Muscle layer of duodenum (tissue), 2 donors: Measurements from ENCODE around the gene MMD.

Experiments used
- H3K27ac ChIP-seq: one replicate; pipeline ENCODE4 v1.7.0; 2013; ENCODE audit warnings: mild to moderate bottlenecking, low read length
- H3K27me3 ChIP-seq: one replicate; pipeline ENCODE4 v1.7.0; 2013; ENCODE audit warnings: low read depth, mild to moderate bottlenecking, control low read depth, low read length
- H3K36me3 ChIP-seq, 2 donors: one replicate each; pipeline ENCODE4 v1.7.0; 2013; ENCODE audit warnings: low read length in 2 of 2, control low read depth in 1 of 2, mild to moderate bottlenecking in 1 of 2; ENCODE audit not compliant: insufficient read depth in 2 of 2, control insufficient read depth in 1 of 2
- H3K4me1 ChIP-seq, 2 donors: one replicate each; pipeline ENCODE4 v1.7.0; 2013; ENCODE audit warnings: low read length in 2 of 2, mild to moderate bottlenecking in 2 of 2, control low read depth in 1 of 2, moderate library complexity in 1 of 2; ENCODE audit not compliant: insufficient read depth in 2 of 2, control insufficient read depth in 1 of 2
- H3K4me3 ChIP-seq, 2 donors: one replicate each; pipeline ENCODE4 v1.7.0; 2013; ENCODE audit warnings: low read length in 2 of 2, low read depth in 1 of 2, mild to moderate bottlenecking in 1 of 2
- H3K9me3 ChIP-seq, 2 donors: one replicate each; pipeline ENCODE4 v1.7.0; 2013; ENCODE audit warnings: low read length in 2 of 2, control low read depth in 1 of 2, mild to moderate bottlenecking in 1 of 2; ENCODE audit not compliant: control insufficient read depth in 1 of 2
- donor health status: healthy.

MMD gene

GRCh38 chr17:55342800-55343585 is 78.6 kb downstream of the MMD start:
- Histone ChIP-seq H3K36me3 (no peaks in the 10 kb centered on the region), H3K27me3 (no peaks in the 10 kb centered on the region), H3K27ac (no peak overlapping the region), H3K9me3 (peaks cover 0 to 3% of the 10 kb centered on the region in 2 donors), H3K4me3 (no peak overlapping the region), H3K4me1 (no peaks in the 10 kb centered on the region)
